Measurements from ENCODE around the gene SMCO3.

DNA sequence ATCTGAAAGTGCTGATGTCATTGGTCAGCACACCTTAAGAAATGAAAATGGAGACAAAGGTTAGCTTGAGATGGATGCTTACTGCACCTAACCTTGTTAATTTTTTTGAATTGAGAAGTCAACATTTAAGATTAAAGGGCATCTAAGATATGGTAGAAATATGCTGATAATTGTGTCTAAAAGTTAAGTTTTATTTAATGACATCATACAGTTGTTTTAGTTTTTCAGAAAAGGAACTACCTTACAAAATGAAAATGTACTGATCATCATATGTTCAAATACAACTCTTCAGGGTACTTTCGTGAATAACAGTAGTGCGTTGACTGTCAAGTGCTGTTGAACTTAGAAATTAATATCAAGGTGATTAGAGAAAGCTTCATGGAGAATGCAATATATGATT is 2.5 kb downstream of the SMCO3 start:
- TF ChIP-seq TAF1 (IDR thresholded peaks at IDR 0.05; ENCODE audit: low read depth) (no peak), RAD21 (IDR thresholded peaks at IDR 0.05; ENCODE audit: low read depth) (no peak), YY1 (IDR thresholded peaks at IDR 0.05; ENCODE audit: low read depth) (no peak), EP300 (IDR thresholded peaks at IDR 0.05; ENCODE audit: borderline replicate concordance) (no peak), FOXM1 (IDR thresholded peaks at IDR 0.05; ENCODE audit: borderline replicate concordance, low read depth) (no peak), EGR1 (IDR thresholded peaks at IDR 0.05) (no peak), CEBPB (IDR thresholded peaks at IDR 0.05) (no peak), NFIC (IDR thresholded peaks at IDR 0.05) (no peak), CREB1 (IDR thresholded peaks at IDR 0.05; ENCODE audit: low read depth) (no peak), ZBTB7A (IDR thresholded peaks at IDR 0.05; ENCODE audit: low read depth) (no peak)
- TF ChIP-seq, protein P1, sequence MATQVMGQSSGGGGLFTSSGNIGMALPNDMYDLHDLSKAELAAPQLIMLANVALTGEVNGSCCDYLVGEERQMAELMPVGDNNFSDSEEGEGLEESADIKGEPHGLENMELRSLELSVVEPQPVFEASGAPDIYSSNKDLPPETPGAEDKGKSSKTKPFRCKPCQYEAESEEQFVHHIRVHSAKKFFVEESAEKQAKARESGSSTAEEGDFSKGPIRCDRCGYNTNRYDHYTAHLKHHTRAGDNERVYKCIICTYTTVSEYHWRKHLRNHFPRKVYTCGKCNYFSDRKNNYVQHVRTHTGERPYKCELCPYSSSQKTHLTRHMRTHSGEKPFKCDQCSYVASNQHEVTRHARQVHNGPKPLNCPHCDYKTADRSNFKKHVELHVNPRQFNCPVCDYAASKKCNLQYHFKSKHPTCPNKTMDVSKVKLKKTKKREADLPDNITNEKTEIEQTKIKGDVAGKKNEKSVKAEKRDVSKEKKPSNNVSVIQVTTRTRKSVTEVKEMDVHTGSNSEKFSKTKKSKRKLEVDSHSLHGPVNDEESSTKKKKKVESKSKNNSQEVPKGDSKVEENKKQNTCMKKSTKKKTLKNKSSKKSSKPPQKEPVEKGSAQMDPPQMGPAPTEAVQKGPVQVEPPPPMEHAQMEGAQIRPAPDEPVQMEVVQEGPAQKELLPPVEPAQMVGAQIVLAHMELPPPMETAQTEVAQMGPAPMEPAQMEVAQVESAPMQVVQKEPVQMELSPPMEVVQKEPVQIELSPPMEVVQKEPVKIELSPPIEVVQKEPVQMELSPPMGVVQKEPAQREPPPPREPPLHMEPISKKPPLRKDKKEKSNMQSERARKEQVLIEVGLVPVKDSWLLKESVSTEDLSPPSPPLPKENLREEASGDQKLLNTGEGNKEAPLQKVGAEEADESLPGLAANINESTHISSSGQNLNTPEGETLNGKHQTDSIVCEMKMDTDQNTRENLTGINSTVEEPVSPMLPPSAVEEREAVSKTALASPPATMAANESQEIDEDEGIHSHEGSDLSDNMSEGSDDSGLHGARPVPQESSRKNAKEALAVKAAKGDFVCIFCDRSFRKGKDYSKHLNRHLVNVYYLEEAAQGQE (IDR thresholded peaks at IDR 0.05; ENCODE audit: low read depth) = no peak
- TF ChIP-seq, protein P2, sequence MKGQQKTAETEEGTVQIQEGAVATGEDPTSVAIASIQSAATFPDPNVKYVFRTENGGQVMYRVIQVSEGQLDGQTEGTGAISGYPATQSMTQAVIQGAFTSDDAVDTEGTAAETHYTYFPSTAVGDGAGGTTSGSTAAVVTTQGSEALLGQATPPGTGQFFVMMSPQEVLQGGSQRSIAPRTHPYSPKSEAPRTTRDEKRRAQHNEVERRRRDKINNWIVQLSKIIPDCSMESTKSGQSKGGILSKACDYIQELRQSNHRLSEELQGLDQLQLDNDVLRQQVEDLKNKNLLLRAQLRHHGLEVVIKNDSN (IDR thresholded peaks at IDR 0.05) = no peak

Data from Ishikawa (cell line).